GM21515 (cell line): ENCODE measurements around the gene TXNIP.

Experiments used
- ATAC-seq: cut with Tn5 transposase; IDR thresholded peaks from one replicate; pipeline ENCODE4 v1.9.1; 2021; ENCODE audit not compliant: unreplicated experiment

Gene TXNIP

DNA sequence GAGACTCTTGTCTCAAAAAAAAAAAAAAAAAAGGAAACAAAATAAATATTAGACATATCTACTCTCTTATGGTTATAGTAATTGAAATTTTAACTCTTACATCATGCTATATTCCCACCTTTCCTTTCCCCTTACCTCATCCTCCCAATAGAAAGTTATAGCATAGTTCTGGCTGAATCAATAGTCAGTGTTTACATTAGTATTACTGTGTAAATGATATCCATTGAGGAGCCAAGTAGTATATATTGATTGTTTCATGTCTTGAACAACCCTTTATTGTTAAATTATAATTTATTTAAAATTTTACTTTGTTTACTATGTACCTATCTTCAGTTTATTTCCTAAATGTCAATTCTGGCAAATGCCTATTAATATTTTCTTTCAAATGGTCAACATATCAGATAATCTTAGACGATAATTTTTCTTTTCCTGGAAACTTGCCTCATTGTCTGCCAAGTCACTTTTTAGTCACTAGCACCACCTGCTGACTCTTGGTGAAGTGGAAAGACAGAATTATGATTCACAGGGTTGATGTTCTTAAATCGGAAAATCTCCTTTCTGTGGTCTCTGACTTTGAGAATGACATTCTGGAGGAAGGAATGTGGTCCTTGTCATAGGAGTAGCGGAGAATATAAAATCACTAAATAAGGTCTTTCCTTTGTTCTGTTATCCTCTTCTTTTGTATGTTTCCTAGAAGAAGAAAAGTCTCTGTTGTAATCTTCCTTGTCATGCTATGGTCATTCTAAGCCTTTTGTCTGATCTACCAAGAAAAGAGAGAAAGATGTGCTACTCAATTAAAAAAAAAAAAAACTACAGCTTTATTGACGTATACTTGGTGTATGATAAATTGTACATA, 16.6 kb upstream of the TXNIP start:
- no peak for ATAC-seq

DNA sequence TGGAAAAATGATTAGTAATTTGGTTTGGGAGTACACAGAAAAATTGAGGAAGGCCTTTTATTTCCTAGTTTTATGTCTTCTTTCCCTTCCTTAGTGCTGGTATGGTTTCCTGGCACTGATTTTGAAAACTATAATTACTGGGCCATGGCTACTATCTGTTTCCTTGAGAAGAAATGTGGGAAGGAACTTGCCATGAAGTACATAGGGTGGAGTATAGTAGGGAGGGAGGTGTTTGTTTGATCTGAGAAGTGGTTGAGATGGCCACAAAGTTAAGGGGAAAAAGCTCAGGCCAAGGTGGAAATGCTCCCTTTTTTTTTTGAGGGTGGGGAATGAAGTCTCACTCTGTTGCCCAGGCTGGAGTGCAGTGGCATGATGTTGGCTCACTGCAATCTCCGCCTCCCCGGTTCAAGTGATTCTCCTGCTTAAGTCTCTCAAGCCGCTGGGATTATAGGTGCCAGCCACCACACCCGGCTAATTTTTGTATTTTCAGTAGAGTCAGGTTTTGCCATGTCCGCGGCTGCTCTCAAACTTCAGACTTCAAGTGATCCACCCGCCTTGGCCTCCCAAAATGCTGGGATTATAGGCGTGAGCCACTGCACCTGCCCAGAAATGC, 13.9 kb upstream of the TXNIP start:
- ATAC-seq, result no peak

DNA sequence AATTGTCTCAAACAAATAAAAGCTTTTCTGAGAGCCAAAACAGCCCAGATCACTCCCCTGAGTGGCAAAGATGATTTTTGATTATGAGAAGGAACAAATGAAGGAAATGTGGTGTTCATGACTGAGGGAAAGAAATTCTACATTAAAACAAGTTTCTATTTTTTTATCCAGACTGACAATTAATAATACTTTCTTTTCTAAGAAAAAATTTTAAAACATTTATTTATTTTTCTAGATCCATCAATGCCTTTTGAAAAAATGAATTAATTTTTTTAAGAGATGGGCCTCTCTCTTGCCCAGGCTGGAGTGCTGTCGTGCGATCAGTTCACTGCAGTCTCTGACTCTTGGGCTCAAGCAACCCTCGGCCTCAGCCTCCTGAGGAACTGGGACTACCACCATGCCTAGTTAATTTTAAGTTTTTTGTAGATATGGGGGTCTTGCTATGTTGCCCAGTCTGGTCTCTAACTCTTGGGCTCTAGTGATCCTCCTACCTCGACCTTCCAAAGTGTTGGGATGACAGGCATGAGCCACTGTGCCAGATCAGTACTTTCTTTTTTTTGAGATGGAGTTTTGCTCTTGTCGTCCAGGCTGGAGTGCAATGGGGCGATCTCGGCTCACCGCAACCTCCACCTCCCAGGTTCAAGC, 11.2 kb upstream of the TXNIP start:
- no peak for ATAC-seq

DNA sequence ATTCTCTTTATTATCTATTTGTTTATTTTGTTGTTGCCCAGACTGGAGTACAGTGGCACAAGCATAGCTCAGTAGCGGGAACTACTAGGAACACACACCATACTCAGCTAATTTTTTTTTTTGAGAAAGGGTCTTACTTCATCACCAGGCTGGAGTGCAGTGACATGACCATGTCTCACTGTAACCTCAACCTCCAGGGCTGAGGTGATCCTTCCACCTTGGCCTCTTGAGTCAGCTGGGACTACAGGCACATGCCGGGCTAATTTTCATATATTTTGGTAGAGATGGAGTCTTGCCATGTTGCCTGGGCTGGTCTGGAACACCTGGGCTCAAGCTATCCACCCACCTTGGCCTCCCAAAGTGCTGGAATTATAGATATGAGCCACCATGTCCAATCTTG, 5.3 kb upstream of the TXNIP start:
- no peak for ATAC-seq

GRCh38 chr1:145999321-146000024, 3.1 kb upstream of the TXNIP start:
- no peak for ATAC-seq

GRCh38 chr1:145997718-145998023, 1.3 kb upstream of the TXNIP start:
- ATAC-seq, result no peak

GRCh38 chr1:145997016-145997717, 788 bp upstream of the TXNIP start:
- ATAC-seq, result peak; percentile 32

DNA sequence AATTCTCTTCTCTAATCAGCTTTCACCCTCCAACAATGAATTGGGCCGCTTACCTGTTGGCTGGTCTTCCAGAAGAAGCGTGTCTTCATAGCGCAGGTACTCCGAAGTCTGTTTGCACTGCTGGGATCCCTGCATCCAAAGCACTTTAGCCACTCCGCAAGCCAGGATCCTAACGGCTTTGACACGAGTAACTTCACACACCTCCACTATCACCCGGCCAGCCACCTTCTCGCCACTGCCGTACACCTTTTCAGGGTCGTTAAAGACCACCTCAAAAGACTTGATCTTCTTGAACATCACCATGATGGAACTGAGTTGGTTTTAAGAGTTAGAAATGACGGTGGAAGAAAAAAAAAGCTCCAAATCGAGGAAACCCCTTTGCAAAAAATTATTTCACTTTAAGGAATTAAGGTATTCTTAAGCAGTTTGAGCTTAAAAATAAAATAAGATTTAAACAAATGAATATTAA, 381 bp downstream of the TXNIP start:
- no peak for ATAC-seq

DNA sequence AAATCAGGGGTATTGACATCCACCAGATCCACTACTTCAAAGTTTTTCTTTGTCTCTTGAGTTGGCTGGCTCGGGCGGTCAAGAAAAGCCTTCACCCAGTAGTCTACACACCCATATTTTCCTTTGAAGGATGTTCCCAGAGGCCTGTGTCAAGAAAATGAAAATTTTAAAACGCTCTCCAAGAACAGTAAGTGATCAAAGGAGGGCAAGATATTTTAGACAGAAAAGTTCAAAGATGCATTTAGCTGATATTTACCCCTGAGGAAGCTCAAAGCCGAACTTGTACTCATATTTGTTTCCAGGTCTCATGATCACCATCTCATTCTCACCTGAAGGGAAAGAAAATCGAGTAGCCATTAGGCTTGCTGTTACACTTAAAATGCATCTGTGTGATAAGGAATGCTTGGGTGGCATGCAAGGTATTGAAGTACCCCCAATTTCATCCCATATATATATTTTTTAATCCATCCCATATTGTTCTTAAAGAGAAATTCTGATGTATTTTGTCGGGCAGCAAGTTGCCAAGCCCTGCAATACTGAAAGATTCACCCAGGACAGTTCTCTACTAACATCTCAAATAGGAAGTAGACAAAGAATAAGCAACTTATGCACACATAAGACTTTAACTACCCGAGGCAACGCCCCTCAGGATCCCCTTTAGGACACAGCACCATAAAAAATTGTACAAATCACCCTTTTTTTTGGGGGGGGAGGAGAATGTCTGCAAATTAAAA, 1.1 kb downstream of the TXNIP start:
- ATAC-seq, result no peak

- no peak for ATAC-seq
Measured at GRCh38 chr1:145994391-145995120, 1.8 kb downstream of the TXNIP start.

DNA sequence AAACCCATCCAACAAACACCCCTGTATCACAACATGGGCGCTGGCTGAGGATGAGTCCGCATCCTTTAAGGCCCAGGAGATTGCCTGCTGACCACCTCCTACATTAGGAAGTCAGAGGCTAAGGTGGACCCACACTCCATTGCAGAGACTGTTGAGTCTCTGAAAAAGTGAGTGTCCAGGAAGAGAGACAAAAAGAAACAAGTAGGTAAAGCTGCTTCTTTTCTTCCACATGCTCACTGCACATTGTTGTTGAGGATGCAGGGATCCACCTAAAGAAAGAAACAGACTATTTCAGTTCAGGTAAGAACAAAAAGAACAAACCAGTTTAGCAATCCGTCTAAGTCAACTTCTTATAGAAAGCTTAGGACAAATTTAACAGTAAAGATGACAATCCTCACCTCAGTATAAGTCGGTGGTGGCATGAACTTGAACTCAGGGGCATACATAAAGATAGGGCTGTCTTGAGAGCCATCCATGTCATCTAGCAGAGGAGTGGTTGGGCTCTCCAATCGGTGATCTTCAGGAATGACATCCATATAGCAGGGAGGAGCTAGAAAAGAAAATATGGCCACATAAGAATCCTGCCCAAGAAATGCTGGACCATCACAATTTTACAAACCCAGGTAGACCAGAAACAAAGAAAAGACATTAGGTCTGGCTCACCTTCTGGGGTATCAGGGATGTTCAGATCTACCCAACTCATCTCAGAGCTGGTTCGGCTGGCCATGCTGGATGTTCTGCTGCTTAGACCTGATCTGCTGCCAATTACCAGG, 2.6 kb downstream of the TXNIP start:
- no peak for ATAC-seq

DNA sequence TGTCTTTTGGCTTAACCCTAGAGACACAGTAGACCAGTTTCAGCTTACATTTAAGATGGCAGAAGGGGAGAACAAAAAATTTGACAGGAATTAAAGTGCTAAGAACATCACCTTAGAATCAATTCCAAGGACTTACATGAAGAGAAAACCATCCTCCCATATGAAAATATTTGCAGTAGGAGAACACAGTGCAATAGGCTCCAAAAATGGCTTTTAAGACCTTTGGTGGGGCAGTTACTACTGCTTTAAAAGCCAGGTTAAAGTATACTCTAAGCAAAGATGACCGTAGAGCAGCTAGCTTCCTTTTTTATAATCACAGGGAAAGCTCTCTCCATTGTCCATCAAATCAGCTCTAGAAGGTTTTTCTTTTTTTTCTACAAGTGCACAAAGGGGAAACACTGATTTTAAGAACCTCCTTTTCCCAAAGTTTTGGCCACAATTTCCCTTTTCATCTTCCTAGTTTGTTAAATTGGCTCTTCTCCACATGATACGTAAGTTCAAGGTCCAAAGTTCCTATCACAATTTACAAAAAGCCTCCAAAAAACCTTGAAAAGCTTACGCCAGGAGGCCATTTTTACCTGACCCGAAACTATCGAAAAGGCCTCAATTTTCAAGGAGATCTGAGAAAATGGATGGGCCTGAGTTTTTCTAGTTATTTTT, 3.3 kb downstream of the TXNIP start:
- ATAC-seq, result no peak

GRCh38 chr1:145992502-145992936, 3.9 kb downstream of the TXNIP start:
- ATAC-seq, result no peak

- ATAC-seq, result no peak
Measured at GRCh38 chr1:145991735-145992412, 4.5 kb downstream of the TXNIP start.

- ATAC-seq, result no peak
Measured at GRCh38 chr1:145990249-145990855, 6.0 kb downstream of the TXNIP start.

GRCh38 chr1:145988773-145989172, 7.6 kb downstream of the TXNIP start:
- ATAC-seq, result no peak

- ATAC-seq, result no peak
Measured at GRCh38 chr1:145987926-145988325, 8.5 kb downstream of the TXNIP start.
